Lower leg skin (tissue), 3 donors: ENCODE measurements around the gene PSG4.
"Not testable (repeated sequence)": the region's sequence is repeated elsewhere in the genome, so short reads cannot be mapped to it uniquely, and the experiment has no call there.

Source experiments
- CTCF ChIP-seq, 3 donors: fragments of 450-650 bp; IDR thresholded peaks; one replicate each; pipeline ENCODE4 v1.5.1; 2016; ENCODE audit warnings: antibody characterized with exemption in 3 of 3, mild to moderate bottlenecking in 3 of 3, moderate library complexity in 2 of 3
- POLR2A ChIP-seq, 2 donors: fragments of 450-650 bp; IDR thresholded peaks; one replicate each; pipeline ENCODE4 v1.6.1; 2016 to 2017; ENCODE audit warnings: antibody characterized with exemption in 2 of 2, mild to moderate bottlenecking in 1 of 2, moderate library complexity in 1 of 2

- TF ChIP-seq POLR2A, CTCF (IDR thresholded peaks at IDR 0.05): not testable (repeated sequence)
Measured at GRCh38 chr19:43197666-43198397, 7.6 kb downstream of the PSG4 start.
